IMR-90 (cell line): ENCODE measurements around the gene ZNF597. TPM values are rescaled to one million over a fixed set of nuclear protein-coding genes. Genes with fewer than 3 reads are reported as not detected.

Experiments
- ATAC-seq: fragments of 200-7000 bp; cut with Tn5 transposase; 2 replicates; pipeline ENCODE4 v1.9.1; 2020; ENCODE audit warnings: low read depth, mild to moderate bottlenecking, moderate library complexity
- BruUV-seq: library from RNA; stranded (reverse); fragments of 400-500 nt; replicated peaks from 2 replicates; lab custom pipeline; 2021; lab: Mats Ljungman, UMichigan
- CTCF ChIA-PET: fragments of 300-600 bp; formaldehyde crosslinking; extraction: SDS; loops from one replicate; lab custom pipeline; 2021; ENCODE audit warnings: antibody characterized with exemption; lab: Yijun Ruan, JAX
- POLR2A ChIA-PET: fragments of 300-600 bp; sonication (Branson Sonifier 250); formaldehyde crosslinking; loops from one replicate; lab custom pipeline; 2022; ENCODE audit warnings: antibody characterized with exemption; ENCODE audit not compliant: unreplicated experiment; lab: Charles Lee
- DNase-seq: peaks from one replicate; pipeline ENCODE4 v3.0.0; 2013
- H2AFZ ChIP-seq: replicated peaks from 2 replicates; pipeline ENCODE3; 2013; ENCODE audit warnings: low read length, mild to moderate bottlenecking; ENCODE audit not compliant: poor library complexity
- H2AK5ac ChIP-seq: 2 replicates; pipeline ENCODE4 v1.6.1; 2013; ENCODE audit warnings: low read depth, low read length, inconsistent platforms
- H2AK9ac ChIP-seq: replicated peaks from 2 replicates; pipeline ENCODE3; 2013; ENCODE audit warnings: mild to moderate bottlenecking, low read depth, low read length, moderate library complexity; ENCODE audit not compliant: poor library complexity
- H2BK120ac ChIP-seq: 2 replicates; pipeline ENCODE4 v1.6.1; 2013; ENCODE audit warnings: low read depth, low read length, inconsistent platforms
- H2BK15ac ChIP-seq: 3 replicates; pipeline ENCODE4 v1.6.1; 2013; ENCODE audit warnings: low read depth, low read length, inconsistent platforms
- H2BK20ac ChIP-seq: 2 replicates; pipeline ENCODE4 v1.6.1; 2013; ENCODE audit warnings: low read depth, mild to moderate bottlenecking, inconsistent platforms, low read length, moderate library complexity
- H2BK5ac ChIP-seq: 2 replicates; pipeline ENCODE4 v1.6.1; 2013; ENCODE audit warnings: mild to moderate bottlenecking, low read depth, low read length, inconsistent platforms; ENCODE audit not compliant: poor library complexity, severe bottlenecking
- H3K14ac ChIP-seq: replicated peaks from 2 replicates; pipeline ENCODE4 v1.6.1; 2013; ENCODE audit warnings: low read depth, low read length, inconsistent platforms
- H3K18ac ChIP-seq: 2 replicates; pipeline ENCODE4 v1.6.1; 2013; ENCODE audit warnings: low read depth, low read length, control low read depth
- H3K23ac ChIP-seq: 2 replicates; pipeline ENCODE4 v1.6.1; 2013; ENCODE audit warnings: low read depth, low read length, inconsistent platforms
- H3K27ac ChIP-seq: 2 replicates; pipeline ENCODE4 v1.5.1; 2013; ENCODE audit warnings: mild to moderate bottlenecking, control low read depth, low read length; ENCODE audit not compliant: insufficient read depth
- H3K27me3 ChIP-seq: 2 replicates; pipeline ENCODE4 v1.6.1; 2013; ENCODE audit warnings: low read length; ENCODE audit not compliant: control insufficient read depth, insufficient read depth
- H3K36me3 ChIP-seq: 2 replicates; pipeline ENCODE4 v1.6.1; 2013; ENCODE audit warnings: low read length, mixed read lengths; ENCODE audit not compliant: control insufficient read depth, insufficient read depth
- H3K4ac ChIP-seq: 2 replicates; pipeline ENCODE4 v1.6.1; 2013; ENCODE audit warnings: low read depth, low read length, inconsistent platforms
- H3K4me1 ChIP-seq: 2 replicates; pipeline ENCODE4 v1.6.1; 2013; ENCODE audit warnings: low read length, mixed read lengths; ENCODE audit not compliant: control insufficient read depth, insufficient read depth
- H3K4me2 ChIP-seq: 2 replicates; pipeline ENCODE4 v1.6.1; 2013; ENCODE audit warnings: low read depth, mild to moderate bottlenecking, control low read depth, low read length, moderate library complexity
- H3K4me3 ChIP-seq: 2 replicates; pipeline ENCODE4 v1.5.1; 2013; ENCODE audit warnings: low read depth, mild to moderate bottlenecking, control low read depth, low read length, moderate library complexity; ENCODE audit not compliant: insufficient read depth
- H3K56ac ChIP-seq: 2 replicates; pipeline ENCODE4 v1.6.1; 2013; ENCODE audit warnings: low read length, inconsistent platforms; ENCODE audit not compliant: insufficient read depth; ENCODE audit errors: extremely low read depth
- H3K79me1 ChIP-seq, 2 experiments: 2 replicates each; pipeline ENCODE4 v1.6.1; 2013; ENCODE audit warnings: low read length in 2 of 2, inconsistent platforms in 1 of 2, low read depth in 1 of 2
- H3K9ac ChIP-seq: 2 replicates; pipeline ENCODE4 v1.6.1; 2013; ENCODE audit warnings: low read depth, low read length, control low read depth
- H3K9me1 ChIP-seq: 2 replicates; pipeline ENCODE4 v1.6.1; 2013; ENCODE audit warnings: low read length, inconsistent platforms; ENCODE audit not compliant: insufficient read depth
- H3K9me3 ChIP-seq: 2 replicates; pipeline ENCODE4 v1.6.1; 2013; ENCODE audit warnings: low read length; ENCODE audit not compliant: control insufficient read depth, insufficient read depth
- H4K20me1 ChIP-seq: 2 replicates; pipeline ENCODE4 v1.6.1; 2013; ENCODE audit warnings: low read length, inconsistent platforms; ENCODE audit not compliant: insufficient read depth
- H4K5ac ChIP-seq: 2 replicates; pipeline ENCODE4 v1.6.1; 2013; ENCODE audit warnings: mild to moderate bottlenecking, low read depth, low read length, control low read depth
- H4K8ac ChIP-seq, 2 experiments: 2 replicates each; pipeline ENCODE4 v1.6.1; 2013; ENCODE audit warnings: low read depth in 2 of 2, low read length in 2 of 2, control low read depth in 1 of 2, inconsistent platforms in 1 of 2
- H4K91ac ChIP-seq: 2 replicates; pipeline ENCODE4 v1.6.1; 2013; ENCODE audit warnings: low read depth, low read length, inconsistent platforms; ENCODE audit not compliant: insufficient read depth
- BHLHE40 ChIP-seq: fragments of 150-350 bp; IDR thresholded peaks from 2 replicates; pipeline ENCODE4 v1.6.1; 2016; ENCODE audit warnings: mild to moderate bottlenecking, low read depth, low read length
- CEBPB ChIP-seq: IDR thresholded peaks from 2 replicates; pipeline ENCODE4 v1.6.1; 2012; ENCODE audit warnings: low read depth, low read length, improper control_type of control experiment
- CHD1 ChIP-seq: IDR thresholded peaks from 2 replicates; pipeline ENCODE4 v1.6.1; 2012; ENCODE audit warnings: low read depth, low read length, improper control_type of control experiment
- ELK1 ChIP-seq: fragments of 150-350 bp; IDR thresholded peaks from 2 replicates; pipeline ENCODE4 v1.6.1; 2016; ENCODE audit warnings: low read depth, mild to moderate bottlenecking, low read length, moderate library complexity, borderline replicate concordance
- FOS ChIP-seq: fragments of 150-350 bp; IDR thresholded peaks from 2 replicates; pipeline ENCODE4 v1.6.1; 2016; ENCODE audit warnings: low read depth, low read length
- MAFK ChIP-seq: IDR thresholded peaks from 2 replicates; pipeline ENCODE4 v1.6.1; 2012; ENCODE audit warnings: low read depth, low read length, improper control_type of control experiment
- MAZ ChIP-seq: IDR thresholded peaks from 2 replicates; pipeline ENCODE4 v1.6.1; 2012; ENCODE audit warnings: low read depth, mild to moderate bottlenecking, low read length, improper control_type of control experiment, moderate library complexity, borderline replicate concordance
- MXI1 ChIP-seq: IDR thresholded peaks from 2 replicates; pipeline ENCODE4 v1.6.1; 2012; ENCODE audit warnings: low read depth, mild to moderate bottlenecking, low read length, moderate library complexity, borderline replicate concordance
- NFE2L2 ChIP-seq: fragments of 150-350 bp; IDR thresholded peaks from 2 replicates; pipeline ENCODE4 v1.6.1; 2016; ENCODE audit warnings: low read depth, mild to moderate bottlenecking, low read length
- POLR2A ChIP-seq: IDR thresholded peaks from 2 replicates; pipeline ENCODE4 v1.6.1; 2012; ENCODE audit warnings: mild to moderate bottlenecking, low read depth, low read length
- RAD21 ChIP-seq: IDR thresholded peaks from 2 replicates; pipeline ENCODE4 v1.6.1; 2012; ENCODE audit warnings: low read length, improper control_type of control experiment
- RCOR1 ChIP-seq: IDR thresholded peaks from 2 replicates; pipeline ENCODE4 v1.6.1; 2012; ENCODE audit warnings: mild to moderate bottlenecking, low read length, improper control_type of control experiment; ENCODE audit not compliant: insufficient replicate concordance
- RFX5 ChIP-seq: IDR thresholded peaks from 2 replicates; pipeline ENCODE4 v1.8.0; 2012; ENCODE audit warnings: low read depth, mild to moderate bottlenecking, low read length, moderate library complexity
- SMC3 ChIP-seq: fragments of 150-350 bp; IDR thresholded peaks from 2 replicates; pipeline ENCODE4 v1.6.1; 2016; ENCODE audit warnings: low read depth, mild to moderate bottlenecking, antibody characterized with exemption, low read length, moderate library complexity
- USF2 ChIP-seq: fragments of 150-350 bp; IDR thresholded peaks from 2 replicates; pipeline ENCODE4 v1.6.1; 2017; ENCODE audit warnings: mild to moderate bottlenecking, antibody characterized with exemption, low read length, low read depth
- WGBS, 2 experiments: methylation state at CpG; one replicate each; pipeline versions ENCODE4 v1.1.5 to v1.1.7; 2013; ENCODE audit warnings: missing lambda C conversion rate in 2 of 2; ENCODE audit not compliant: insufficient read length in 1 of 2; ENCODE audit errors: extremely low coverage in 2 of 2; 5-methylcytosine and 5-hydroxymethylcytosine counted together
- dilution Hi-C: fragments of 300-500 bp; cut with HindIII; formaldehyde crosslinking; loops from one replicate; pipeline ENCODE4 v1.14.3; 2018; ENCODE audit warnings: low sequenced_read_pairs; ENCODE audit not compliant: unreplicated experiment
- in situ Hi-C: fragments of 300-500 bp; cut with MboI; formaldehyde crosslinking; loops from 3 replicates; pipeline ENCODE4 v1.14.3; 2019; ENCODE audit warnings: low sequenced_read_pairs, inconsistent platforms, mixed read lengths
- intact Hi-C: fragments of 100-400 bp; cut with micrococcal nuclease; formaldehyde crosslinking; loops from 2 replicates; pipeline ENCODE4 v1.10.0; 2022
- polyA plus RNA-seq, 3 experiments: library from polyadenylated mRNA; depleted of rRNA; stranded (reverse); fragments of >200 nt; gene quantifications; 2 replicates each; pipeline ENCODE4 v1.2.3, GENCODE V29; 2012; ENCODE audit warnings: low replicate concordance in 1 of 3
- total RNA-seq: library from RNA; depleted of rRNA; stranded (reverse); fragments of >200 nt; gene quantifications from 2 replicates; pipeline ENCODE4 v1.2.3, GENCODE V29; 2012
- TF ChIP-seq, protein P1 (sequence below): conservative IDR thresholded peaks from 2 replicates; pipeline ENCODE4 v1.5.1; 2012; ENCODE audit warnings: mild to moderate bottlenecking, low read depth, low read length, improper control_type of control experiment

The ZNF597 gene
- total and polyA plus RNA-seq, 2 of the 4 experiments (the other 2 are of a cell fraction), result 0.91 to 3.0 TPM

GRCh38 chr16:3486506-3487215 lies 43.4 kb upstream of the ZNF597 start:
- H3K4me3 ChIP-seq, result no peak overlapping the region
- ChIA-PET POLR2A (no interaction called here), CTCF (no interaction called here)
- no peaks in the 10 kb centered on the region for H3K4me1 ChIP-seq
- no peak overlapping the region for H2AK9ac ChIP-seq
- no peak overlapping the region for H4K8ac ChIP-seq
- no peaks in the 10 kb centered on the region for H3K27me3 ChIP-seq
- no peak overlapping the region for H3K14ac ChIP-seq
- no TSS peak for BruUV-seq
- no peak overlapping the region for H4K5ac ChIP-seq
- peaks cover 2% of the 10 kb centered on the region; the same call in 1 of the 2 replicates for H4K20me1 ChIP-seq
- no peak overlapping the region for H2AK5ac ChIP-seq
- peaks cover 2% of the 10 kb centered on the region; the same call in 1 of the 2 replicates for H3K9me1 ChIP-seq
- no peak overlapping the region for H2BK15ac ChIP-seq
- intact Hi-C loops, result no loop called here
- peaks cover 55% of the 10 kb centered on the region for H3K36me3 ChIP-seq
- no peak overlapping the region for H3K4me2 ChIP-seq
- no peaks in the 10 kb centered on the region for H3K9me3 ChIP-seq
- no peak overlapping the region for H2AFZ ChIP-seq
- ATAC-seq (no peak), DNase-seq (no peak)
- H2BK20ac ChIP-seq, result no peak overlapping the region
- H2BK5ac ChIP-seq, result no peak overlapping the region
- H3K79me1 ChIP-seq, result peaks cover 3 to 25% of the 10 kb centered on the region in 2 experiments; a peak in 3 of 4 replicates
- H3K4ac ChIP-seq, result no peak overlapping the region
- no peak overlapping the region for H3K9ac ChIP-seq
- H3K27ac ChIP-seq, result no peak overlapping the region
- 95% methylated on average over 11 of the region's 24 CpGs; no CpG with 5 or more reads in 1 of the 2 experiments for WGBS, 2 experiments
- dilution Hi-C loops, result no loop called here
- no peak overlapping the region for H3K23ac ChIP-seq
- no peak overlapping the region for H3K18ac ChIP-seq
- H4K91ac ChIP-seq, result no peak overlapping the region
- in situ Hi-C loops, result no loop called here
- TF ChIP-seq ELK1 (no peak), FOS (no peak), USF2 (no peak), CHD1 (no peak), SMC3 (no peak), MAFK (no peak), NFE2L2 (no peak), POLR2A (no peak), RAD21 (no peak), RFX5 (no peak), MAZ (no peak), RCOR1 (no peak), MXI1 (no peak), CEBPB (no peak), BHLHE40 (no peak)
- TF ChIP-seq, protein P1, sequence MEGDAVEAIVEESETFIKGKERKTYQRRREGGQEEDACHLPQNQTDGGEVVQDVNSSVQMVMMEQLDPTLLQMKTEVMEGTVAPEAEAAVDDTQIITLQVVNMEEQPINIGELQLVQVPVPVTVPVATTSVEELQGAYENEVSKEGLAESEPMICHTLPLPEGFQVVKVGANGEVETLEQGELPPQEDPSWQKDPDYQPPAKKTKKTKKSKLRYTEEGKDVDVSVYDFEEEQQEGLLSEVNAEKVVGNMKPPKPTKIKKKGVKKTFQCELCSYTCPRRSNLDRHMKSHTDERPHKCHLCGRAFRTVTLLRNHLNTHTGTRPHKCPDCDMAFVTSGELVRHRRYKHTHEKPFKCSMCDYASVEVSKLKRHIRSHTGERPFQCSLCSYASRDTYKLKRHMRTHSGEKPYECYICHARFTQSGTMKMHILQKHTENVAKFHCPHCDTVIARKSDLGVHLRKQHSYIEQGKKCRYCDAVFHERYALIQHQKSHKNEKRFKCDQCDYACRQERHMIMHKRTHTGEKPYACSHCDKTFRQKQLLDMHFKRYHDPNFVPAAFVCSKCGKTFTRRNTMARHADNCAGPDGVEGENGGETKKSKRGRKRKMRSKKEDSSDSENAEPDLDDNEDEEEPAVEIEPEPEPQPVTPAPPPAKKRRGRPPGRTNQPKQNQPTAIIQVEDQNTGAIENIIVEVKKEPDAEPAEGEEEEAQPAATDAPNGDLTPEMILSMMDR, result no peak
- no peak overlapping the region for H2BK120ac ChIP-seq
- H3K56ac ChIP-seq, result no peak overlapping the region
